Epithelial cell of proximal tubule (primary cell): Measurements from ENCODE around the gene OPTC. TPM values are rescaled to one million over a fixed set of nuclear protein-coding genes. Genes with fewer than 3 reads are reported as not detected.

Source experiments
- DNase-seq: peaks from one replicate; pipeline ENCODE4 v3.0.0-alpha.2; 2011; ENCODE audit warnings: low read depth
- H3K4me3 ChIP-seq: 2 replicates; pipeline ENCODE4 v1.5.1; 2011; ENCODE audit warnings: low read depth, mild to moderate bottlenecking, low read length
- total RNA-seq: library from RNA; depleted of rRNA; stranded (reverse); fragments of >200 nt; gene quantifications from 2 replicates; pipeline ENCODE4 v1.2.3, GENCODE V29; 2015
- TF ChIP-seq, protein P1 (sequence below): conservative IDR thresholded peaks from 2 replicates; pipeline ENCODE4 v1.5.1; 2012; ENCODE audit warnings: low read depth, mild to moderate bottlenecking, low read length

The OPTC gene
- total RNA-seq, 1 donor from 2014 or later = not detected

DNA sequence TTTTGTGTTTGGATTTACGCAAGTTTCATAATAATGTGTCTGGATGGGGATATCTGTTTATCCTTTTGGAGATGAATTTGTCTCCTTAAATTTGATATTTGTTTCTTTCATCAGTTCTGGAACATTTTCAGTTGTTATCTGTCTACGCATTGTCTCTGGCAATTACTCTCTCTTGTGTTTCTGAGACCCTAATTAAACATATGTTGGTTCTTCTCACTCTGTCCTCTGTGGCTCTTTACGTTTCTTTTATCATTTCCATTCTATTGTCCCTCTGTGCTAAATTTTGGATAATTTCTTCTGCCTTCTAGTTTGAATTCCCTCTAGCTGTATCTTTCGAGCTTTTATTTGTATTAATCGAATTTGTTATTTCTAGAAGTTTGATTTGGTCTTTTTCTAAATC is 35.9 kb upstream of the OPTC start:
- H3K4me3 ChIP-seq = no peak overlapping the region
- DNase-seq = no peak
- TF ChIP-seq, protein P1, sequence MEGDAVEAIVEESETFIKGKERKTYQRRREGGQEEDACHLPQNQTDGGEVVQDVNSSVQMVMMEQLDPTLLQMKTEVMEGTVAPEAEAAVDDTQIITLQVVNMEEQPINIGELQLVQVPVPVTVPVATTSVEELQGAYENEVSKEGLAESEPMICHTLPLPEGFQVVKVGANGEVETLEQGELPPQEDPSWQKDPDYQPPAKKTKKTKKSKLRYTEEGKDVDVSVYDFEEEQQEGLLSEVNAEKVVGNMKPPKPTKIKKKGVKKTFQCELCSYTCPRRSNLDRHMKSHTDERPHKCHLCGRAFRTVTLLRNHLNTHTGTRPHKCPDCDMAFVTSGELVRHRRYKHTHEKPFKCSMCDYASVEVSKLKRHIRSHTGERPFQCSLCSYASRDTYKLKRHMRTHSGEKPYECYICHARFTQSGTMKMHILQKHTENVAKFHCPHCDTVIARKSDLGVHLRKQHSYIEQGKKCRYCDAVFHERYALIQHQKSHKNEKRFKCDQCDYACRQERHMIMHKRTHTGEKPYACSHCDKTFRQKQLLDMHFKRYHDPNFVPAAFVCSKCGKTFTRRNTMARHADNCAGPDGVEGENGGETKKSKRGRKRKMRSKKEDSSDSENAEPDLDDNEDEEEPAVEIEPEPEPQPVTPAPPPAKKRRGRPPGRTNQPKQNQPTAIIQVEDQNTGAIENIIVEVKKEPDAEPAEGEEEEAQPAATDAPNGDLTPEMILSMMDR = no peak

DNA sequence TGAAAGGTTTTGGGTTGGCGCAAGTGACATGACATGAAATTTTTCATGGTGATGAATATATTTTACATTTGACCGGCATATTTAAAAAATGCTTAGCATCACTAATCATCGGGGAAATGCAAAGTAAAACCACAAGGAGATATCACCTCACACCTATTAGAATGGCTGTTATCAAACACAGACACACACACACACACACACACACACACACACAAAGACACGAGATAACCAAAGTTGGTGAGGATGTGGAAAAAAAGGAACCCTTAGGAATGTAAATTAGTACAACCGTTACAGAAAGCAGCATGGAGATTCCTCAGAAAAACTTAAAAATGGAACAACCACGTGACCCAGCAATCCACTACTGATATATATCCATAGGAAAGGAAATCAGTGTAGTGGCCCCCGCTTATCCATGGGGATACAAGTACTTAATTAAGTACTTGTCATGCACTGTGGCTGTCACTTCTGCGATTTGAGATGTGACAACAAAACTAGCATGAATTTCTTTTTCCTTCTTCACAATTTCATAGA is 34.2 kb upstream of the OPTC start:
- no peak for DNase-seq
- H3K4me3 ChIP-seq = no peak overlapping the region
- TF ChIP-seq, protein P1 = no peak

DNA sequence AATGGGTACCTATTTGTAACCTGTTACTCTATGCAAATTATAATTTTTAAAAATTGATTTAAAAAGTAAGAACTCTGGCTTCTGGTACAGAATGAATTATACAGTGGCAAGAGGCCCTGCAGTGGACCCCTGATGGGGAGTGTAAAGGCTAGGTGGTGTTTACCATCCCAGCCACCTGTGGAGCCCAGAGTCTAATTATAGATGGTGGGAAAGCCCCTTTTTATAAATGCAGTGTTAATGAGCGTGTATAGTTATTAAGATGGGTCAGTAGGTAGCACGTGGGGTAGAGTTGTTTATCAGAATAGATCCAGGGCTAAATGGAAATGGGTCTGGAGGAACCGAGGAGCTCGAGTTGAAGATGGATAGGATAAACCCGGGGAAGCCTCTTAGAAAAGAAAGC is 32.2 kb upstream of the OPTC start:
- no peak for DNase-seq
- TF ChIP-seq, protein P1 = no peak
- H3K4me3 ChIP-seq = no peak overlapping the region

DNA sequence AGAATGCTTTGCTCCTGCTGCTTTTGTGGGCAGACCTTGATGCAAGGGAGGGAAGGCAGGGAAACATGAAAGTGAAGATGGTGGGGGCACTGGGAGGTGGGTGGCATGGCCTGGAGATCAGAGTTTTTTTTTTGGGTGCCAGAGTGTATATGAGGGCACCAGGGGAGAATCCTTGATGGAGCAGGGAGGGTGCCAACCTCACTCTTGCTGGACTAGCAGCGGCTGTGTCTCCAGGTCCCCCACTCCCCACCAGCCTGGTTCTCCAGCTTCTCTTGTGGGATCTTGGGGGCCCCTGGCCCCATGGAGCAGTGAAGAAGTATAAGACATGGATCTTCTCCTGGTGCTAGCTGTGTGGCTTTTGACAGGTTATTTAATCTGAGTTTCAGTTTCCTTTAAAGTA is 31.8 kb upstream of the OPTC start:
- TF ChIP-seq, protein P1 = no peak
- DNase-seq = no peak
- H3K4me3 ChIP-seq = no peak overlapping the region

DNA sequence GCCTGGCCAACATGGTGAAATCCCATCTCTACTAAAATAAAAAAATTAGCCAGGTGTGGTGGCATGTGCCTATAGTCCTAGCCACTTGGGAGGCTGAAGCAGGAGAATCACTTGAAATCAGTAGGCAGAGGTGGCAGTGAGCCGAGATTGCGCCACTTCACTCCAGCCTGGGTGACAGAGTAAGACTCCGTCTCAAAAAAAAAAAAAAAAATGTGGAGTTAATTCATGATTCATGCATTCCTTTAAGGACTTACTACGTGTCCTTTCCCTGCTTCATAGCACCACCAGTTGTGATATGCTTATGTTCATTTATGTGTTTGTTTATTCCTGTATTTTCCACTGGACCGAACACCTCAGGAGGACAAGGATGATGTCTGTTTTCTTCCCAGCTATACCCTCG is 31.1 kb upstream of the OPTC start:
- DNase-seq = no peak
- TF ChIP-seq, protein P1 = no peak

DNA sequence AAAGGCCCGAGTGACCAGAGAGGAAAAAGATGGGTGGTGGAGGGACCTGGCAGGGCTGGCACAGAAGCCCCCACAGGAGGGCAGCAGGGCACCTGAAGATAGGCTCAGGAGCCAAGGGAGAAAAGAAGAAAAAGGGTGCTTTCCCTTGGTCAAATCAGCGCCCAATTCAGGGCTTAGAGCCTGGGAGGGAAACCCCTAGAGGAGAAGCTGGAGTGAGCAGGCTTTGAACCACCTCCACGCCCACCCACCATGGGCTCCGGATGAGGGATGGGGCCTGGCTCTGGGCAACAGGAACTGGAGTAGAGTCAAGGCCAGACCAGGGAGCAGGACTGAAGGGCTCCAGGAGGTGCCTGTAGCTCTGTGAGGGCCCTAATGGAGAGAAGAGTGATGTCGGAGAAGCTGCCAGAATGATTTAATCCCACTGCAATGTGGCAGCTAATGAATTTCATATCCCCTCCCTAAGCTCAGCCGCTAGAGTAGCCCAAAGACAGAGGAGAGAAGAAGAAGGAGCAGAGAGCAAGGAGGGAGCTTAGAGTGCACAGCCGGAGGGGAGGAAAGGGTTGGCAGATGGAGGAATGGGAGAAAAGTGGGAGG is 30.4 kb upstream of the OPTC start:
- no peak overlapping the region for H3K4me3 ChIP-seq
- TF ChIP-seq, protein P1 = peak; percentile 12
- DNase-seq = no peak

More for the DNA sequence above, 31.1 kb upstream of the OPTC start:
- H3K4me3 ChIP-seq = no peak overlapping the region

DNA sequence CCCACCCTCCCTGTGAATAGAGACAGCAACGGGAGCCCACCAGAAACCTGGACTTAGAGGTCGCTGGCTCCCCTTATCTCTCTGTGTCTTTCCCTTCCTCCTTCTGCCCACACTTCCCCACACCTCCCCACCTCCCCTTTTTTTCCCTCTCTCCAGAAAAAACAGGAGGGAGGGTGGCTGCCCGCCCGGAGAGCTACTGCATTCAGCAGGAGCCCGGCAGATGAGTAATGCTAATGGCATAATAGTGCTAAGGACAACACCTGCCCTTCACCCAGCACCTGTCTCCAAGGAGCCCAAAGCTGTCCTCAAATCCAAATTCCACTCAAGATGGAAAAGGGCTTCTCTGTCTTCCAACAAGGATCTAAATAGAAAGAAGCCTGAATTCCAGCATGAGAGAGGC is 29.7 kb upstream of the OPTC start:
- TF ChIP-seq, protein P1 = no peak

More for the DNA sequence above, 29.7 kb upstream of the OPTC start:
- no peak for DNase-seq
- no peak overlapping the region for H3K4me3 ChIP-seq
